NCI-H187 treated with DMSO at 0.1 percent for 48 hours (cell line): ENCODE results near the gene ZDHHC1.
"Not testable (repeated sequence)": the region's sequence is repeated elsewhere in the genome, so short reads cannot be mapped to it uniquely, and the experiment has no call there.

Experiments
- DNase-seq: peaks from one replicate; lab custom pipeline; 2025; lab: John Stamatoyannopoulos, UW

The ZDHHC1 gene

DNA sequence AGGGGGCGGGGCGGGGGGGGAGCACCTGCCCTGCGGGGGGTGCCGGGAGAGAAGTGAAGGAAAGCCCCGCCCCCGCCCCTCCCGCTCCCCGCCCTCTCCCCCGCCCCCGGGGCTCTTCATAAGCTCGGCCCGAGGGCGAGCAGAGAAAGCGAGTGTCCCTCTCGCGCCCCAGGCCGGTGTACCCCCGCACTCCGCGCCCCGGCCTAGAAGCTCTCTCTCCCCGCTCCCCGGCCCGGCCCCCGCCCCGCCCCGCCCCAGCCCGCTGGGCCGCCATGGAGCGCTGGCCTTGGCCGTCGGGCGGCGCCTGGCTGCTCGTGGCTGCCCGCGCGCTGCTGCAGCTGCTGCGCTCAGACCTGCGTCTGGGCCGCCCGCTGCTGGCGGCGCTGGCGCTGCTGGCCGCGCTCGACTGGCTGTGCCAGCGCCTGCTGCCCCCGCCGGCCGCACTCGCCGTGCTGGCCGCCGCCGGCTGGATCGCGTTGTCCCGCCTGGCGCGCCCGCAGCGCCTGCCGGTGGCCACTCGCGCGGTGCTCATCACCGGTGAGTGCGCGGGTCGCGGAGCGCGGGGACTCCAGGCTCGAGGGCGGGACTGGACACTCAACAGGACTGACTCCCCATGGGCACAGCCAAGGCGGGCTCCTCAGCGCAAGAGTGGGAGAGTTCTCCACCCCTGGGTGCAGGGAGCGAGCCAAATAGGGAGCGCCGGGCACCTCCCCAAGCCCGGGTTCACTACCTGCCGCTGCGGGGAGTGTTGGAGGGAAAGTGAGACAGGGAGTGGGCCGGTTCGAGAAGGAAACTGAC lies 14.9 kb upstream of the ZDHHC1 start, which contains the start of gene HSD11B2:
Gene HSD11B2, plus strand, starts transcription at position 145 of the 798 bp plus-strand sequence. Its CDS starts 128 bp downstream, at position 273.
- no peak for DNase-seq

DNA sequence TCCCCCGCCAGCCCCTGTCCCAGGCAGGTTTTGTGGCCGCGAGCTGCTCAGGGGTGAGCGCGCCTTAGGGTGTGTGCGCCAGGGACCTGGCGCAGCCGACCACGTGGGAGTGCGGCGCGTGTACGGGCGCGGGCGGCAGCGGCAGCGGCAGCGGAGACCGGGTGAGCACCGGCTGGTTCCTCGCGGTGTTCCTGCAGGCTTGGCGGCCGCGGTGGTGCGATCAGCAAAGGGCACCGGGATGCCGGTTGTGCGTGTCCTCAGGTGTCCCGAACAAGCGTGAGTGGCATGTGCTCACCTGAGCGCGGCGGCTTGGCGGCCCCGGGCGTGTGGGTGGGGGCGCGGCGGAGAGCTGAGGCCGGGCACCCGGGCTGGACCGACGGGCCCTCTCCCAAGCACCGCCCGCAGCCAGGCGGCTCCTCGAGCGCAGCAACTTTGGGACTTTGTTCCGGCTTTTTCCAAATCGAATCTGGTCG lies 14.3 kb upstream of the ZDHHC1 start:
- no peak for DNase-seq

DNA sequence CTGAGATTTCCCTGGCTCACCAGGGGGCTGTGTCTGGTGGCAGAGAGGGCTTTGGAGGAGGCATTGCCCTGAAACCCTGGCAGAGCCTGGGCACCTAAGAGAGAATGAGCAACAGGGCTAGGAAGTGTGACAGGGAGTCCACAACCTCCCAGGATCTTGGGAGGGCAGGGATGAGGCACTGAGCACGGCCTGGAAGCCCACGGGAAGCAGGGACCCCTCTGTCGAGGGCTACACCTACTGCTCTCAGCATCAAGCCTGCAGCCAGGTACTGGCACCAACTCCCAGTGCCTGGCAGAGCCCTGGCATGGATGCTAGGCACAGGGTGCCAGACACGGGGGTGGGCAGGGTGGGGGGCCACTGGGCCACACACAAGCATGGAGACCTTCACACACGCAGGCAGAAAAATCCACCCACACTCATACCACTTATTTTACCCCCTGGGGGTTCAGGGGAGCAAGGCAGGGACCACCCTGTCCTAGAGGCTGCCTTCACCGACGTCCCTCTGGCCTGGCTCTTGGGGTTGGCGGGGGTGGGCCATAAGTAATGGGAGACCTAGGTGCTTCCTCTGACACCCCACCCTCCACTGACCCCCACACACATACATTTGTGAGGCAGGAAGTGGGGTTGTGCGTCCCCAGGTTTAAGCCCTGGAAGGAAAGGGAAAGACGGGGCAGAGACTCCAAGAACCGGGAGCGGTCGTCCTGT lies 13.7 kb upstream of the ZDHHC1 start:
- no peak for DNase-seq

DNA sequence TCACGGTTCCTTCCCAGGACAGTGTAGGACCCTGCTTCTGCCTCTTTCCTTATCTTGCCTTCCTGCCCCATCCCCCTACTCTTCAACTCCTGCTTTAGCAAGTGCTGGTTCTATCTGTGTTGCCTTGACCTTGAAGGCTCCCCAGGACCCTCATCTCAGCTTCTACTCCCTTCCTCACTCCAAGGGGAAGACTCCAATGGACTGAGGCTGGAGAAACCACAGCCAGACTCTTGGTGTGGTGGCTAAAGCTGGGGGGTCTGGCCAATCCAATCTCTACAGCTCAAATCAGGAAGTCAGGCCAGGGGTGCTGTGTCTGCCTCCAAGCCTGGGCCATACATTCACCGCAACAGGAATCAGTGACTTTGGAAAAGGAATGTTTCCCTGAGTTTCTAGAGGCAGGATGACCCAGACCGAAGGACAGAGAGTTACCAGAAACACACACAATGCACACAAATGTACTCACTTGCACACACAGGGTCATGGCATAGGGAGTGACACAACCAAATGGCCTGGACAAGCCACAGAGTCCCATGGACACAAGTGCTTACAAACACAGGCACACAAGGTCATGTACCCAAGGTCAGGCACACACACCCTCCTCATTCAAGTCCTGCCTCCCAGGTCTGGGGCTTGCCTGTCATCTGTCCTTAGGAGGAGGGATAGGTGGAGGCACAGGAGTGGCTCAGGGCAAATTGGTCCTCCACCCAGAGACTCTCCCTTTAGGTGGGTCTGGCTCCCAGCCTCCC lies 12.9 kb upstream of the ZDHHC1 start:
- DNase-seq = no peak

DNA sequence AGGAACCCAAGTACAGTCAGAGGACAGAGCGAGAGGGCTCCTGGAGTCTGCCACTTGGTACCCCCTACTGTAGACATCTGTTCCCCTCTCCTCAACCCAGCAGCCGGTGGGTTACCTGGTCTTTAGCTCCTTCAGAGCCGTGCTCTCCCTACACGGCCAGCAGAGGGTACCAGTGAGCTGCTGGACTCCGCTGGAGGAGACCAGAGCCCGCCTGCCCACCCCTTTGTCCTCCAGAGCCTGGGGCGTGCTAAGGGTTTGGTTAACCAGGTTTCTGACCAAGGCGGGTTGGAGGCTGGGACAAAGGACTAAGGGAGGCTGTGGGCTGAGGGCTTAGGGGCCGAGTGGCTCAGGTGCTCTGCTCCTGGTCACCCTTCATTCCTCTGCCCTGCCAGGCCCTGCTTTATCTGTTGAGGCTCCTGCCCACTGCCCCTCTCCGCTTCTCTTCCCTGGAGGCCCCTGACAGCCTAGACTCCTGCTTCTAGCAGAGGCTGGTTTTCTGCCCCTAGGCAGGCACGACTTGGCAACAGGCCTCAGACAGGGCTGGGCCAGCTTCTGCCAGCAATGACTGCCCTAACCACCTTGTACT lies 12.0 kb upstream of the ZDHHC1 start:
- DNase-seq = no peak

DNA sequence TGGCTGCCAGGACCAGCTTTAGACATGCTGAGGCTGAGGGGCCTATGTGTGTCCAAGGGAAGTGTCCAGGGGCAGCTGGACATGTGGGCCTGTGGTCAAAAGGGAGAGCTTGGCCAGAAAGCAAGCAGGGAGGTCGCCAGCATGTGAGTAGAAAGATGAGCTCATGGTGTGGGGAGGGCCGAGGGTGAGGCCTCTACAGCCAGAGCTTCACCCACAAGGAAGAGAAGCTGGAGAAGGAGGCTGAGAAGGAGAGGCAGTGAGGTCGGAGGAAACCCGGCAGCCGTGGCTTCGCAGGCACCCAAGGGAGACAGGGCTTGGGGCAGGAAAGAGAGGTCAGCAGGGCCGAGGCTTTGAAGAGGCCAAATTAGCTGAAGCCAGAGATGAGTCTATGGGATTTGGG lies 10.7 kb upstream of the ZDHHC1 start:
- DNase-seq = no peak

DNA sequence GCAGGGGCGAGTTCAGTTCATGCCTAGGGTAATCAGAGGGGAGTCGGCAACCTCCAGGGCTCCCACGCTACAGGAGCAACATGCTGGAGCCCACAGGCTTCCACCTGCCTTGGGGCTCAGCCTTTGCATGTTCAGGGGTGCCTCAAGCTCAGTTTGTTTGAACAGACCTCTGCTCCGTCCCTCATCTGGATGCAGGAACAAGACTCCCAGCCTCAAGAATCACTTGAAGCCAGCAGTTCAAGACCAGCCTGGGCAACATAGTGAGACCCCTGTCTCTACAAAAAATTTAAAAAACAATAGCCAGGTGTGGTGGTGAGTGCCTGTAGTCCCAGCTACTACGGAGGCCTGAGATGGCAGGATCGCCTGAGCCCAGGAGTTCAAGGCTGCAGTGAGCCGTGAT lies 9.7 kb upstream of the ZDHHC1 start:
- no peak for DNase-seq

DNA sequence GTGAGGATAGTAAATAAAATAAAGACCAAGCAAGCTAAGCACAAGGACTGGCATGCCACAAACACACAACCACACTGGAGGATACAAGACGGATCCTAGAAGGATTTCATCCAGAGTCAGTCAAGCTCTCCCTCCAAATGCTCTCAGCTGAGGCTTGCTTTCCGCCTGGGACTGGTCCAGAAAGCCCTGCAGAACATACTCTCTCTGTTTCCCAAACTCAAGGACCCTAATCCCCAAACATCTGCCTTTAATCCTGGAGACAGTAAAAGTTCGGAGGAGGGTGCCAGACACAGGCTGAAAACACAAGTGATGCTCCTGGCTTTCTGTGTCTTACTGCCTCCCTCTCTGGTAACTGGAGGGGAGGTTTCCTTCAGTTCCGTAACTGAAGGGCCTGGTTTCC lies 9.3 kb upstream of the ZDHHC1 start:
- no peak for DNase-seq

DNA sequence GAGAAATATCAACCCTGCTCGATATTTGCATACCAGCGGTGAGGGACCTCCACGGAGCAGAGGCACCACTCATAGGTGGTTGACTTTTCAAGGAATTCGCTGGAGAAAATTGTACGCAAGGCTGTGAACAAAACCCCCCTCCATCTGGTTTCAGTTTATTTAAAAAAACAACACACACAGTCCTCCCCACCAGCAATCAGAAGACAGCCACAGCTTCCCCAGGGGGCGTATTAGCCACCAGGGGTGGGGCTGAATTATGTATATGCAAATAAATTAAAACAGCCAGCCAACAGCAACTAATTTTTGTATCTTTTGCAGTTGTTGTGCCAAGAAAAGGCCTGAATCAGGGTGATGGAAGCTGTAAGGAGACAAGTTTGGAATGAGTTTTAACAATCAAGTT lies 8.8 kb upstream of the ZDHHC1 start:
- DNase-seq = no peak

DNA sequence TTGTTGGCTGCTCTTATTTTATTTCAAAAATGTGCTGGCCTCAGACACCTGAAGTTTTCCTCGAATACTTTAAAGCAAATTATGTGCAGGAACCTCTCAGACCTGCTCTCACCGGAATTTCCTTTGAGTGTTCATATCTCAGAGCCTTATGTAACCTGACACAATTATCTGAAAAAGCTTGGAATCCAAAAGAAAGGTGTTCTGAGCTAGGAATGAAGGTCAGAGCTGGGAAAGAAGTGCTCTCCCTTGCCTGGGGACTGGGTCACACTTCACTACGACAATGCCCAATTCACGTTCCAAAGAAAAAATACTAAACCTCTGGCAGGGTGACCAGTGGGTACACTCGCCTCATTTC lies 8.0 kb upstream of the ZDHHC1 start:
- DNase-seq = no peak

DNA sequence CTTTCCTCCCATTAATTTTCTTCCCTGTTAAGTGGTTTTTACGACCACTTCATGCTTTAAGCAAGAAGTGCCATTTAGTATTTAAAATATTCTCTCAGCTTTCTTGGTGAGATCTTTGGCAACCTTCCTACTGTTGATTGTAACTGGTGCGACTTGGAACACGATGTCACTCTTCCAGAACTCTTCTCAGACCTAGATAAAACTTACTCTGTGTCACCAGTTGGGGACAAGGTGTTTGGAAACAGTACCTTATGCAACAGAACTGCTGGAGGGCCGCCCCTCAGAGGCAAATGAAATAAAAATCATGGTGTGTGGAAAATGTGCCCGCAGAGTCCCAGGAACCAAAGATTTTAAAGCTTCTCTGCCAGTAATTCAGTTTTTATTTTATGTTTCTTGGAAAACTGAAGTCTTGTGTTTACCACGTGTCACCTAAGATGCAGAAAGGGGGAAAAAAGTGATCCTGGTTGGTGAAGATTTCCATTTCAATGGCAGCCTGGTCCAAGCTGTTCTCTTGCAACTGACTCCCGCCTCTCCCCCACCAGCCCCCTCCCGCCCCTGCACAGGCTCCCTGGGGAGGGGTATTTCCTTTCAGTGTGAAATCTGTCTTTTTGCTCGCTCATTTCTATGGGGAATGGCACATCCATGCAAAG lies 7.5 kb upstream of the ZDHHC1 start:
- DNase-seq = no peak

DNA sequence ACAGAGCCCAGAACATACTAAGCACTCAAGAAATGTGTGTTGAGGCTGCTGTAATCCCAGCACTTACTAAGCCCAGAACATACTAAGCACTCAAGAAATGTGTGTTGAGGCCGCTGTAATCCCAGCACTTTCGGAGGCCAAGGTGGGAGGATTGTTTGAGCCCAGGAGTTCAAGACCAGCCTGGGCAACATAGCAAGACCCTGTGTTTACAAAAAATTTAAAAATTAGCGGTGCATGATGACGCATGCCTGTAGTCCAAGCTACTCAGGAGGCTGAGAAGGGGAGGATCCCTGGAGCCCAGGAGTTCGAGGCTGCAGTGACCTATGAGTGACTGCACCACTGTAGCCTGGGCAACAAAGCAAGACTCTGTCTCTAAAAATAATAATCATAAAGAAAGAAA lies 6.7 kb upstream of the ZDHHC1 start:
- no peak for DNase-seq

DNA sequence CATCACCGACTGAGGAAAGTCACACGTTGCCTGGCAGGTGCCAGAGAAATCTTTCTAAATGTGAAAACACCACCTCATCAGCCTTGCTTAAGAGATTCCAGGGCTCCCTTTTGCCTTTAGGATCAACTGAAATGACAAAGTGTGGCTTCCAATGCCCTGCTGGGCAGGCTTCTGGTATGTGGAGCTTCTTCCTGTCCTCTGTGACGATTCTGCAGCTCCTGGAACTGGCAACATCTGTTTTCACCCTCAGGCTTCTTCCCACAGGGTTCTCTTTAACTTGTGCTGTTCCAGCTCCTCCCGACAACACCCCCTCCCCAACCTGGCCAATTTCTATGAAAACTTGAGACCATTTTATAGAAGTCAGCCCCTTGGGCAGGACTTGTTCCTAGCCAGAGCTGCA lies 4.8 kb upstream of the ZDHHC1 start:
- no peak for DNase-seq

DNA sequence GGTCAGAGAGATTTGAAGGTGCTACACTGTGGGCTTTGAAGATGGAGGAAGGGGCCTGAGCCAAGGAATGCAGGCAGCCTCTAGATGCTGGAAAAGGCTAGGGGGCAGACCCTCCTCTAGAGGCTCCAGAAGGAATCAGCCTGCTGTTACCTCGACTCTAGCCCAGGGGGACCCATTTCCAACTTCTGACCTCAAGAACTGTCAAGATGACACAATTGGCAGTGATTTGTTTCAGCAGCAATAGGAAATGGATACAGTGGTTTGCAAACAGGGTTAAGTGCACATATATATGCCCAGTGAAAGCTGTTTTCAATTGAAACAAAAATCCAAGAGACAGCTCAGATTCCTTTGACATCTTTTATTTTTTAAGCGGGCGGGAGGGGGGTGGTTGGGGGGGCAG lies 3.7 kb upstream of the ZDHHC1 start:
- DNase-seq = no peak

DNA sequence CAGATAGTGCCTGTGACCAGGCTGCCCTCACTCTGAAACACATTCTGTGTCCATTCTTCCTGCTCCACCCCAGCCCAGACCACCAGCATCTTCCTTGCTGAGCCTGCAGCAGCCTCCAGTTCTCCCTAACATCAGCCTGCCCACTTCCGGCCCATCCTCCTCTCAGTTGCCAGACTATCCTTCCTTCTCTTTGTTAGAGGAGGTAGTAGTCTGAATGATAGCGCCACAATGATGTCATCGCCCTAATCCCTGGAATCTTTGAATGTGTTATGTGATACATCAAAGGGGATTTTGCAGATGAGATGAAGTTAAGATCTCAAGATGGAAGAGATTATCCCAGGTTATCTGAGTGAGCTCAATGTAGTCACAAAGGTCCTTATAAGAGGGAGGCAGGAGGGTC lies 3.2 kb upstream of the ZDHHC1 start:
- no peak for DNase-seq

DNA sequence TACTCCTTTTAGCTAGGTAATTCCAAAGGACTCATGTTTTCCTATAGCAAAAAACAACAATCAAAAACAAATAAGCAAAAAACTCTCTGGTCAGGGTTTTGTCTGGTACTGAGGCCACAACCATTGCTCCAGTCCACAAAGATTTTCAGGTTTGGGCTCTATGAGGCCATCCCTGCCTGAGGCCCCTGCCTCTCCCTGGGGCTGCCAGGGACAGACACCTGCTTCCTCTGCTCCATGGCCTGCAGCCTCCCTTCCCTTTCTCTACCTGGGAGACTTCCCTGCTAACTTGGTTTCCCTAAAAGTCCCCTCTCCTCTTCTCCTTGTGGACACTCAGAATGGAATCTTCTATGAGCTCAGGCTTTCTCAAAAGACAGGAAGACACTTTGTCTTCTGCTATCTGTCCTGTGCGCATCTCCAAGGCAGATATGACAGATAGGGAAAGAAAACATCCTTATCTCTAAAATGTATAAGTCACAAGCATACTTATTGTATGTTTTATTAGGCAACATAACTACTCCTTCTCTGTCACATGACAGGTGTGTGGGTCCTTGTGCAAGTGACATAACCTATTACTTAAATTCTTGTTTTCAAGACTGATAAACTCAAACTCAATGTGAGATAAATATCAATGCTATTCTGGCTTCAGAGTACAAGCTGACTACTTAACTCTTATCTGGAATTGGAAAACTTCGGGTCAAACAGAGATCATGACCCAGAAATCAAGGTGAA lies 1.2 kb upstream of the ZDHHC1 start:
- no peak for DNase-seq

DNA sequence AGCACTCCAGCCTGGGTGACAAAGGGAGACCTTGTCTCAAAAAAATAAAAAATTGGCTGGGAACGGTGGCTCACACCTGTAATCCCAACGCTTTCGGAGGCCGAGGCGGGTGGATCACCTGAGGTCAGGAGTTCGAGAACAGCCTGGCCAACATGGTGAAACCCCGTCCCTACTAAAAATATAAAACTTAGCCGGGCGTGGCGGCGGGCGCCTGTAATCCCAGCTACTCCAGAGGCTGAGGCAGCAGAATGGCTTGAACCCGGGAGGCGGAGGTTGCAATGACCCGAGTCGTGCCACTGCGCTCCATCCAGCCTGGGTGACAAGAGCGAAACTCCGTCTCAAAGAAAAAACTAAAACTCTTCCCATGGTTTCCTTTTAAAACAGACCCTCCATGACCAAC lies 856 bp downstream of the ZDHHC1 start:
- not testable (repeated sequence) for DNase-seq

DNA sequence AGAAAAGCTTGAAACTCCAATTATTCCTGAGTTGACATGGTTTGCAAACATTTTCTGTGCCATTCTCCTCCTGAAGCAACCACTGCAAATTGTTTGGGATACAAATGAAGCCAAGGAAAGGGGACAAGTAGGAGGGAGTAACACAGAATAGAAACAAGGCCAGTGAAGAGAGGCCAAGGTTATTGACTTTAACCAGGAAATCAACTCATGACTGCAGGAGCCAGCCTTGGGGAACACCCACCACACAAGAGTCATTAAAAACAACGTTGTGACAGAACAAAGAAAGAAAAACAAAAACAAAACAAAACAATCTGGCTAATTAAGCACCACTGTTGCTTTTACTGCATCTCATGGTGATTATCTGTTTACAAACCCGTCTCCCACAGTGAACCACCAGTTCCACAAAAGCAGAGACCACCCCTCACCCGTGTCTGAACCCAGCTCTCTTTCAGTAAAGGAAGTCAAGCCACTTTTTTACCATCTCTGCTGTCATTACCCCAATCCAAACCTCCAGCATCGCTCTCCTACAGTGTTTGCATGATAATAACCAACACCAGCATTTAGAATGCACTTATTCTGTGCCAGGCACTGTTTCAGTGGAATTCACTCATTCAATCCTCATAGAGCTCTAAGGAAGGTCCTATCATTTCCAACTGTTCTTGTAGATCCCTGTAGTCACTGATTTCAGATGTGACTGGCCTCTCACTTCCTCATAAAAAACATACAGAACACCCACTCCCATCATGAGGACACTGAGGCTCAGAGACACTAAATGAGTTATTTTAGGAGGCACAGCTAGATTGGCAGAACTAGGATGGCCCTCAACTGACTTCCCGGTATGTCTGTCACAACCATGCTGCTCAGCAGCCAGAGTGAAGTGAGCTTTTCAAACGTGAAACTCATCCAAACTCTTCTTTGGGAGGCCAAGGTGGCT lies 2.0 kb downstream of the ZDHHC1 start:
- no peak for DNase-seq

DNA sequence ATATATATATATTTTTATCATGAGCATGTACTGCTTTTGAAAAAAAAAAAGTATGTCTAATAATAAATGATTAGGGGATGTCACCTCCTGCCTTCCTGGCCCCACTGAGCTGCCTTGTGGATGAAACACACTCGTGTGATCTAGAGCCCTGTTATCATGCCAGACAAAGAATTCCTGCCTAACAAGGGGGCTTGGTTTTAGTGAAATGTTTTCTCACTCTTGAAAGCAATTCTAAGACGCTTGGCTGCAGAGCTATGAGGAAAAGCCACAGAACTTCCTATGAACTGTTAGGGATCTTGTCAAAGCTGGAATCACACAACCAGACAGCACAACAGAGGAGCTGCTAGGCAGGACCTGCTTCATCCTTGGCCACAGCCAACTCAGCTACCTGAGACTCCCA lies 4.0 kb downstream of the ZDHHC1 start:
- DNase-seq = no peak

DNA sequence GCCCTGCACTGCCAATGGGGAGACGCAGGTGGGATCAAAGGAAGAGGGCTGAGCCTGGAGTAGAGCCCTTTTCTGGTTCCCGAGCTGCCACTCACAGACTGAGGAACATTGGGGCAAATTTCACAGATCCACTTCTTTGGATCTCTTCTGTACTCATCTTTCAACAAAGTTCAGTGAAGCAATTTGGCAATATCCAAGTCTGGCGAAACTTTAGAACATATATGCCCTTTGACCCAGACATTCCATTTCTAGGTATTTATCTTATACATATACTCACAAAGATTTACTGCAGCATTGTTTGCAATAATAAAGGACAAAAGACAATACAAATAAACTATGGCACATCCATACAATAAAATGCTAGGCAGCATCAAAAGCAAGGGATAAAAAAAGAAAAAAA lies 4.9 kb downstream of the ZDHHC1 start:
- no peak for DNase-seq
